Measurements from ENCODE around the gene SLC39A5. TPM values are rescaled to one million over a fixed set of nuclear protein-coding genes. Genes with fewer than 3 reads are reported as not detected.

The SLC39A5 gene
- total RNA-seq, 2 experiments from 2014 or later: 0.76 to 1.2 TPM

DNA sequence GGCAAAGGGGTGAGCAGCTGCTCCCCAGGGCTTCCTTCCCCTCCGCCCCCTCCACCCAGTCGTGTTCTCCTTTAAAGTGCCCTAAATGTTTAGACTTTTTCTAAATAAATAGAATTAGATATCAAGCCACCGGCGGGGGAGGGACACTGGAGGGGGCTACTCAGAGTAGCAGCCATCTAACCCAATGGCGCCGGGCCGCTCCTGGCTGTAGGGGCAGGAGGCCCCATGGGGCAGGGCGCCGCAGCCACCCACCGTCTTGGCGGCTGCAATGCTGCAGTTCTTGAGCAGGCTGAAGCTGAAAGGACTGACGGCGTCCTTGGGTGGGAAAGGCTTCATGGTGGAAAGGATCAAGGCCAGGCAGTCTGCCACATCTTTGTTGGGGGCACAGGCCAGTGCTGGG is 13.1 kb downstream of the SLC39A5 start:
- ChIA-PET CTCF (ENCODE audit: unreplicated experiment) (no interaction called here), POLR2A (interaction anchor here (1.3 kb wide), 1 partner anchor 35 kb away, joined by 3 read pairs; no protein-coding TSS in a partner anchor)
- no peak overlapping the region for H3K4me3 ChIP-seq (ENCODE audit: low read depth, low read length, poor library complexity, severe bottlenecking)
- no peak for DNase-seq (ENCODE audit: low spot score)
- H3K36me3 ChIP-seq (ENCODE audit: insufficient read depth, low read length): peaks cover 79% of the 10 kb centered on the region
- no peak overlapping the region for H2AFZ ChIP-seq (ENCODE audit: low read length)
- no peaks in the 10 kb centered on the region for H3K79me2 ChIP-seq (ENCODE audit: insufficient read depth, low read depth, low read length)
- H3K27ac ChIP-seq (ENCODE audit: low read depth, low read length, poor library complexity, severe bottlenecking): no peak overlapping the region
- H4K20me1 ChIP-seq (ENCODE audit: insufficient read depth, low read length): no peaks in the 10 kb centered on the region
- no peaks in the 10 kb centered on the region for H3K9me3 ChIP-seq (ENCODE audit: low read length)
- H3K4me1 ChIP-seq (ENCODE audit: insufficient read depth, low read length, poor library complexity, severe bottlenecking): peaks cover 5% of the 10 kb centered on the region
- intact Hi-C loops (cut with micrococcal nuclease; ENCODE audit: unreplicated experiment): no loop called here
- no TSS peak for BruUV-seq (replicated peaks)
- no peaks in the 10 kb centered on the region for H3K9me2 ChIP-seq (ENCODE audit: insufficient read depth, low read length)
- TF ChIP-seq, protein P1, sequence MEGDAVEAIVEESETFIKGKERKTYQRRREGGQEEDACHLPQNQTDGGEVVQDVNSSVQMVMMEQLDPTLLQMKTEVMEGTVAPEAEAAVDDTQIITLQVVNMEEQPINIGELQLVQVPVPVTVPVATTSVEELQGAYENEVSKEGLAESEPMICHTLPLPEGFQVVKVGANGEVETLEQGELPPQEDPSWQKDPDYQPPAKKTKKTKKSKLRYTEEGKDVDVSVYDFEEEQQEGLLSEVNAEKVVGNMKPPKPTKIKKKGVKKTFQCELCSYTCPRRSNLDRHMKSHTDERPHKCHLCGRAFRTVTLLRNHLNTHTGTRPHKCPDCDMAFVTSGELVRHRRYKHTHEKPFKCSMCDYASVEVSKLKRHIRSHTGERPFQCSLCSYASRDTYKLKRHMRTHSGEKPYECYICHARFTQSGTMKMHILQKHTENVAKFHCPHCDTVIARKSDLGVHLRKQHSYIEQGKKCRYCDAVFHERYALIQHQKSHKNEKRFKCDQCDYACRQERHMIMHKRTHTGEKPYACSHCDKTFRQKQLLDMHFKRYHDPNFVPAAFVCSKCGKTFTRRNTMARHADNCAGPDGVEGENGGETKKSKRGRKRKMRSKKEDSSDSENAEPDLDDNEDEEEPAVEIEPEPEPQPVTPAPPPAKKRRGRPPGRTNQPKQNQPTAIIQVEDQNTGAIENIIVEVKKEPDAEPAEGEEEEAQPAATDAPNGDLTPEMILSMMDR (conservative IDR thresholded peaks at IDR 0.05; ENCODE audit: low read length): no peak
- TF ChIP-seq EZH2phosphoT487 (IDR thresholded peaks at IDR 0.05; ENCODE audit: borderline replicate concordance, low read depth, low read length): no peak
- H3K4me2 ChIP-seq (ENCODE audit: low read length): no peak overlapping the region

DNA sequence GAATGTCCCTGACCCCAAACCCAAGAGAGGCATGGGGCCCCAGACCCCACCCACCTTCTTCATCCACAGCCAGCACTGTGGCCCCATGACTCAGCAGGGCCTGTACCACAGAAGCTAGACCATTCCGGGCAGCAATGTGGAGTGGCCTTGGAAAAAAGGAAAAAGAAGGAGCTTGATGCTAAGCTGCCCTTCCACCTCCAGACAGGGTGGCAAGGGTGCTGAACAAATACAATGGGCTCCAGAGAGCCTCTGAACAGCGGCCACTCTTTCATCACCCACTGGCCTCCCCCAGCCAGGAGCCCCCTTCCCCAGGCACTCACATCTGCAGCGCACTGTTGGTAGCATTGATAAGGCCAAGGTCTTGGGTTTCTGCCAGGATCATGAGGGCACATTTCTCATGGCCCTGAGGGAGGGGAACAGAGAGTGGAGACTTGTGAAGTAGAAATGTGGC is 13.9 kb downstream of the SLC39A5 start:
- CTCF ChIA-PET (ENCODE audit: unreplicated experiment): no interaction called here

DNA sequence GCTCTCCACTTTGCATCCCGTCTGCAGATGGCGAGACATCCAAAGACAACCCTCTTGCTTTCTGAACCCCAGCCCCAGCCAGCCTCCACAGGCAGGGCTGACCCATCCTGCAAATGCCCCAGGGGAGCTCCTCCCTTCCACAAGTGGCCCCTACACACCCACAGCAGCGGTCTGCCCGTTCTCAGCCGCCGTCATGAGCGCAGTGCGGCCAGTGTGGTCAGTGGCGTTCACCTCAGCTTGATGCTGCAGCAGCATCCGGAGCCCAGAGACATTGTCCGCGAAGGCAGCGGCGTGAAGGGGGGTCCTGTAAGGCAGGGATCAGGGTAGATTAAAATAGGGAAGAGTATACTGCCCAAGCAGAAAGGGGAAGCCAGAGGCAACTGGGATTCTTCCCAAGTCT is 14.6 kb downstream of the SLC39A5 start:
- intact Hi-C loops (cut with micrococcal nuclease; ENCODE audit: unreplicated experiment): no loop called here
- DNase-seq (ENCODE audit: low spot score): no peak
- CTCF ChIA-PET (ENCODE audit: unreplicated experiment): no interaction called here
- no peak overlapping the region for H3K27ac ChIP-seq (ENCODE audit: low read depth, low read length, poor library complexity, severe bottlenecking)
- H3K79me2 ChIP-seq (ENCODE audit: insufficient read depth, low read depth, low read length): no peaks in the 10 kb centered on the region
- no peaks in the 10 kb centered on the region for H3K9me2 ChIP-seq (ENCODE audit: insufficient read depth, low read length)
- POLR2A ChIA-PET: no interaction called here
- H3K4me2 ChIP-seq (ENCODE audit: low read length): no peak overlapping the region
- TF ChIP-seq, protein P1 (conservative IDR thresholded peaks at IDR 0.05; ENCODE audit: low read length): no peak
- no peak for TF ChIP-seq EZH2phosphoT487 (IDR thresholded peaks at IDR 0.05; ENCODE audit: borderline replicate concordance, low read depth, low read length)
- H3K36me3 ChIP-seq (ENCODE audit: insufficient read depth, low read length): peaks cover 88% of the 10 kb centered on the region
- H3K9me3 ChIP-seq (ENCODE audit: low read length): no peaks in the 10 kb centered on the region
- no peak overlapping the region for H3K4me3 ChIP-seq (ENCODE audit: low read depth, low read length, poor library complexity, severe bottlenecking)
- H4K20me1 ChIP-seq (ENCODE audit: insufficient read depth, low read length): no peaks in the 10 kb centered on the region
- no TSS peak for BruUV-seq (replicated peaks)
- H2AFZ ChIP-seq (ENCODE audit: low read length): no peak overlapping the region
- H3K4me1 ChIP-seq (ENCODE audit: insufficient read depth, low read length, poor library complexity, severe bottlenecking): peaks cover 5% of the 10 kb centered on the region

More for the DNA sequence above, 13.9 kb downstream of the SLC39A5 start:
- POLR2A ChIA-PET: no interaction called here
- no peak overlapping the region for H3K4me3 ChIP-seq (ENCODE audit: low read depth, low read length, poor library complexity, severe bottlenecking)
- no peak overlapping the region for H3K4me2 ChIP-seq (ENCODE audit: low read length)
- no peak overlapping the region for H2AFZ ChIP-seq (ENCODE audit: low read length)
- no peaks in the 10 kb centered on the region for H4K20me1 ChIP-seq (ENCODE audit: insufficient read depth, low read length)
- H3K4me1 ChIP-seq (ENCODE audit: insufficient read depth, low read length, poor library complexity, severe bottlenecking): peaks cover 5% of the 10 kb centered on the region
- H3K9me3 ChIP-seq (ENCODE audit: low read length): no peaks in the 10 kb centered on the region
- peaks cover 87% of the 10 kb centered on the region for H3K36me3 ChIP-seq (ENCODE audit: insufficient read depth, low read length)
- intact Hi-C loops (cut with micrococcal nuclease; ENCODE audit: unreplicated experiment): no loop called here
- no peak for DNase-seq (ENCODE audit: low spot score)
- TF ChIP-seq, protein P1 (conservative IDR thresholded peaks at IDR 0.05; ENCODE audit: low read length): no peak
- TF ChIP-seq EZH2phosphoT487 (IDR thresholded peaks at IDR 0.05; ENCODE audit: borderline replicate concordance, low read depth, low read length): no peak
- no peak overlapping the region for H3K27ac ChIP-seq (ENCODE audit: low read depth, low read length, poor library complexity, severe bottlenecking)
- no peaks in the 10 kb centered on the region for H3K79me2 ChIP-seq (ENCODE audit: insufficient read depth, low read depth, low read length)
- BruUV-seq (replicated peaks): no TSS peak
- no peaks in the 10 kb centered on the region for H3K9me2 ChIP-seq (ENCODE audit: insufficient read depth, low read length)
